HG03025 (cell line): ENCODE data around the gene RPS6KA2.

Experiments
- ATAC-seq: cut with Tn5 transposase; IDR thresholded peaks from one replicate; pipeline ENCODE4 v1.9.1; 2021; ENCODE audit warnings: mild to moderate bottlenecking, moderate library complexity; ENCODE audit not compliant: unreplicated experiment, low FRiP score

RPS6KA2 gene

GRCh38 chr6:166511316-166511715, 115.7 kb downstream of the RPS6KA2 start:
- no peak for ATAC-seq

- no peak for ATAC-seq
Measured at GRCh38 chr6:166509193-166509592, 117.9 kb downstream of the RPS6KA2 start.

GRCh38 chr6:166508726-166509125, 118.3 kb downstream of the RPS6KA2 start:
- no peak for ATAC-seq

GRCh38 chr6:166507809-166508564, 119.1 kb downstream of the RPS6KA2 start:
- ATAC-seq: no peak

GRCh38 chr6:166507380-166507779, 119.7 kb downstream of the RPS6KA2 start:
- no peak for ATAC-seq

- no peak for ATAC-seq
Measured at GRCh38 chr6:166505133-166505905, 121.7 kb downstream of the RPS6KA2 start.

- ATAC-seq: no peak
Measured at GRCh38 chr6:166504100-166504499, 123.0 kb downstream of the RPS6KA2 start.

GRCh38 chr6:166503167-166503744, 123.8 kb downstream of the RPS6KA2 start:
- ATAC-seq: no peak

GRCh38 chr6:166502453-166502852, 124.6 kb downstream of the RPS6KA2 start:
- no peak for ATAC-seq

- no peak for ATAC-seq
Measured at GRCh38 chr6:166501246-166501645, 125.8 kb downstream of the RPS6KA2 start.

- no peak for ATAC-seq
Measured at GRCh38 chr6:166500246-166500645, 126.8 kb downstream of the RPS6KA2 start.

GRCh38 chr6:166499350-166500163, 127.5 kb downstream of the RPS6KA2 start:
- no peak for ATAC-seq

GRCh38 chr6:166498661-166499349, 128.2 kb downstream of the RPS6KA2 start:
- ATAC-seq: no peak

- no peak for ATAC-seq
Measured at GRCh38 chr6:166498228-166498627, 128.8 kb downstream of the RPS6KA2 start.

- ATAC-seq: no peak
Measured at GRCh38 chr6:166497087-166497899, 129.8 kb downstream of the RPS6KA2 start.

GRCh38 chr6:166496460-166496859, 130.6 kb downstream of the RPS6KA2 start:
- ATAC-seq: no peak

- no peak for ATAC-seq
Measured at GRCh38 chr6:166495487-166496314, 131.3 kb downstream of the RPS6KA2 start.

GRCh38 chr6:166494757-166495486, 132.1 kb downstream of the RPS6KA2 start:
- ATAC-seq: no peak
